ENCODE data around the gene USP10. TPM values are rescaled to one million over a fixed set of nuclear protein-coding genes. Genes with fewer than 3 reads are reported as not detected.

USP10 gene
- total RNA-seq, 3 donors from 2014 or later, result 118 to 142 (median 135) TPM

GRCh38 chr16:84820305-84820684 lies 120.5 kb downstream of the USP10 start:
- Mint-ChIP-seq H3K36me3 (ENCODE audit: insufficient read depth) (no peaks in the 10 kb centered on the region), H3K9me3 (no peaks in the 10 kb centered on the region), H3K27me3 (ENCODE audit: low read depth) (peaks cover 17% of the 10 kb centered on the region), H3K4me1 (ENCODE audit: low read depth) (peaks cover 13% of the 10 kb centered on the region), H3K4me3 (peak overlapping the region; percentile 74)
- ATAC-seq, result no peak
- no peak for DNase-seq

- Mint-ChIP-seq H3K4me3 (peak overlapping the region; percentile 74), H3K36me3 (ENCODE audit: insufficient read depth) (no peaks in the 10 kb centered on the region), H3K4me1 (ENCODE audit: low read depth) (peaks cover 13% of the 10 kb centered on the region), H3K27me3 (ENCODE audit: low read depth) (peaks cover 17% of the 10 kb centered on the region), H3K9me3 (no peaks in the 10 kb centered on the region)
- ATAC-seq (no peak), DNase-seq (no peak)
These were observed 121.0 kb downstream of the USP10 start for GRCh38 chr16:84820771-84821170.

GRCh38 chr16:84821179-84821578 lies 121.4 kb downstream of the USP10 start:
- DNase-seq, result no peak
- Mint-ChIP-seq H3K4me1 (ENCODE audit: low read depth) (peaks cover 13% of the 10 kb centered on the region), H3K27me3 (ENCODE audit: low read depth) (peaks cover 17% of the 10 kb centered on the region), H3K36me3 (ENCODE audit: insufficient read depth) (no peaks in the 10 kb centered on the region), H3K9me3 (no peaks in the 10 kb centered on the region), H3K4me3 (no peak overlapping the region)
- ATAC-seq, result no peak

GRCh38 chr16:84821728-84822689 lies 122.2 kb downstream of the USP10 start:
- Mint-ChIP-seq H3K4me3 (no peak overlapping the region), H3K36me3 (ENCODE audit: insufficient read depth) (no peaks in the 10 kb centered on the region), H3K9me3 (no peaks in the 10 kb centered on the region), H3K27me3 (ENCODE audit: low read depth) (peaks cover 17% of the 10 kb centered on the region), H3K4me1 (ENCODE audit: low read depth) (peaks cover 13% of the 10 kb centered on the region)
- ATAC-seq (no peak), DNase-seq (no peak)

- H3K4me3 Mint-ChIP-seq, result no peak overlapping the region
These were observed 123.2 kb downstream of the USP10 start for GRCh38 chr16:84822990-84823389.

GRCh38 chr16:84823484-84823883 lies 123.7 kb downstream of the USP10 start:
- Mint-ChIP-seq H3K27me3 (ENCODE audit: low read depth) (peaks cover 17% of the 10 kb centered on the region), H3K4me3 (no peak overlapping the region), H3K36me3 (ENCODE audit: insufficient read depth) (no peaks in the 10 kb centered on the region), H3K4me1 (ENCODE audit: low read depth) (peaks cover 13% of the 10 kb centered on the region), H3K9me3 (no peaks in the 10 kb centered on the region)
- DNase-seq, result no peak
- ATAC-seq, result no peak

More at GRCh38 chr16:84822990-84823389, 123.2 kb downstream of the USP10 start:
- DNase-seq, result no peak
- peaks cover 13% of the 10 kb centered on the region for H3K4me1 Mint-ChIP-seq (ENCODE audit: low read depth)
- no peak for ATAC-seq
- H3K9me3 Mint-ChIP-seq, result no peaks in the 10 kb centered on the region
- no peaks in the 10 kb centered on the region for H3K36me3 Mint-ChIP-seq (ENCODE audit: insufficient read depth)
- H3K27me3 Mint-ChIP-seq (ENCODE audit: low read depth), result peaks cover 17% of the 10 kb centered on the region

GRCh38 chr16:84823926-84824325 lies 124.1 kb downstream of the USP10 start:
- H3K4me1 Mint-ChIP-seq (ENCODE audit: low read depth), result peaks cover 13% of the 10 kb centered on the region
- no peak for DNase-seq
- H3K9me3 Mint-ChIP-seq, result no peaks in the 10 kb centered on the region
- peaks cover 17% of the 10 kb centered on the region for H3K27me3 Mint-ChIP-seq (ENCODE audit: low read depth)
- no peaks in the 10 kb centered on the region for H3K36me3 Mint-ChIP-seq (ENCODE audit: insufficient read depth)
- no peak overlapping the region for H3K4me3 Mint-ChIP-seq
- ATAC-seq, result no peak

- Mint-ChIP-seq H3K4me3 (no peak overlapping the region), H3K9me3 (no peaks in the 10 kb centered on the region), H3K36me3 (ENCODE audit: insufficient read depth) (no peaks in the 10 kb centered on the region), H3K4me1 (ENCODE audit: low read depth) (peaks cover 4% of the 10 kb centered on the region), H3K27me3 (ENCODE audit: low read depth) (peaks cover 11% of the 10 kb centered on the region)
- DNase-seq, result no peak
- ATAC-seq, result no peak
These were observed 126.2 kb downstream of the USP10 start for GRCh38 chr16:84825896-84826557.

GRCh38 chr16:84826558-84826941 lies 126.8 kb downstream of the USP10 start:
- no peaks in the 10 kb centered on the region for H3K4me1 Mint-ChIP-seq (ENCODE audit: low read depth)
- no peak for ATAC-seq
- no peak for DNase-seq
- peaks cover 11% of the 10 kb centered on the region for H3K27me3 Mint-ChIP-seq (ENCODE audit: low read depth)
- H3K36me3 Mint-ChIP-seq (ENCODE audit: insufficient read depth), result no peaks in the 10 kb centered on the region
- no peak overlapping the region for H3K4me3 Mint-ChIP-seq
- H3K9me3 Mint-ChIP-seq, result no peaks in the 10 kb centered on the region

GRCh38 chr16:84827131-84827574 lies 127.4 kb downstream of the USP10 start:
- Mint-ChIP-seq H3K4me3 (no peak overlapping the region), H3K36me3 (ENCODE audit: insufficient read depth) (no peaks in the 10 kb centered on the region)

GRCh38 chr16:84827897-84828296 lies 128.1 kb downstream of the USP10 start:
- no peaks in the 10 kb centered on the region for H3K4me1 Mint-ChIP-seq (ENCODE audit: low read depth)
- no peaks in the 10 kb centered on the region for H3K9me3 Mint-ChIP-seq
- H3K36me3 Mint-ChIP-seq (ENCODE audit: insufficient read depth), result no peaks in the 10 kb centered on the region
- peaks cover 9% of the 10 kb centered on the region for H3K27me3 Mint-ChIP-seq (ENCODE audit: low read depth)
- DNase-seq, result no peak
- ATAC-seq, result no peak
- no peak overlapping the region for H3K4me3 Mint-ChIP-seq

More at GRCh38 chr16:84827131-84827574, 127.4 kb downstream of the USP10 start:
- DNase-seq, result no peak
- peaks cover 9% of the 10 kb centered on the region for H3K27me3 Mint-ChIP-seq (ENCODE audit: low read depth)
- H3K4me1 Mint-ChIP-seq (ENCODE audit: low read depth), result no peaks in the 10 kb centered on the region
- no peaks in the 10 kb centered on the region for H3K9me3 Mint-ChIP-seq
- ATAC-seq, result no peak

- Mint-ChIP-seq H3K36me3 (ENCODE audit: insufficient read depth) (no peaks in the 10 kb centered on the region), H3K27me3 (ENCODE audit: low read depth) (peaks cover 8% of the 10 kb centered on the region), H3K4me1 (ENCODE audit: low read depth) (no peaks in the 10 kb centered on the region), H3K9me3 (no peaks in the 10 kb centered on the region), H3K4me3 (no peak overlapping the region)
- ATAC-seq, result no peak
- no peak for DNase-seq
These were observed 128.5 kb downstream of the USP10 start for GRCh38 chr16:84828322-84828721.

Data from activated T-cell treated with anti-CD3 and anti-CD28 coated beads, Interleukin-2, amount 50 U/mL, for 4 hours (primary cell).